ENCODE data around the gene CMTM6.
"Not testable (repeated sequence)": the region's sequence is repeated elsewhere in the genome, so short reads cannot be mapped to it uniquely, and the experiment has no call there.

CMTM6 gene

DNA sequence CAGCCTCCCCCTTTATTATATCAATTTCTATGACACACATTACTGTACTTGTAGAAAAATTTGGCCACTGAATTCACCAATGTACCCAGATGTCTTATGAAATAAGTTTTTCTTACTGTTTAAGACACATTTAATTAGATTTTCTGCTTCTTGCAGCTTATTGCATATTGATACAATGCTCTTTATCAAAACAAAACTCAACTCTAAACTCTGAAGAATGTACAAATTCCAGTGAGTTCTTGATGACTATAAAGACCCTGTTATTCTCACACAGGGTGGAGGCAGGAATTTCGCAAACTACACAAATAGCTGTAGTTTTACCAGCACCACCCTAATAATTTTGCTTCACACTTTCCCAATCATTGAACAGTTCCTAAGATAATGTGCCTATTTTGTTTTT, 22.0 kb downstream of the CMTM6 start:
- TF ChIP-seq, protein P1, sequence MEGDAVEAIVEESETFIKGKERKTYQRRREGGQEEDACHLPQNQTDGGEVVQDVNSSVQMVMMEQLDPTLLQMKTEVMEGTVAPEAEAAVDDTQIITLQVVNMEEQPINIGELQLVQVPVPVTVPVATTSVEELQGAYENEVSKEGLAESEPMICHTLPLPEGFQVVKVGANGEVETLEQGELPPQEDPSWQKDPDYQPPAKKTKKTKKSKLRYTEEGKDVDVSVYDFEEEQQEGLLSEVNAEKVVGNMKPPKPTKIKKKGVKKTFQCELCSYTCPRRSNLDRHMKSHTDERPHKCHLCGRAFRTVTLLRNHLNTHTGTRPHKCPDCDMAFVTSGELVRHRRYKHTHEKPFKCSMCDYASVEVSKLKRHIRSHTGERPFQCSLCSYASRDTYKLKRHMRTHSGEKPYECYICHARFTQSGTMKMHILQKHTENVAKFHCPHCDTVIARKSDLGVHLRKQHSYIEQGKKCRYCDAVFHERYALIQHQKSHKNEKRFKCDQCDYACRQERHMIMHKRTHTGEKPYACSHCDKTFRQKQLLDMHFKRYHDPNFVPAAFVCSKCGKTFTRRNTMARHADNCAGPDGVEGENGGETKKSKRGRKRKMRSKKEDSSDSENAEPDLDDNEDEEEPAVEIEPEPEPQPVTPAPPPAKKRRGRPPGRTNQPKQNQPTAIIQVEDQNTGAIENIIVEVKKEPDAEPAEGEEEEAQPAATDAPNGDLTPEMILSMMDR (IDR thresholded peaks at IDR 0.05; ENCODE audit: unreplicated experiment in 3 of 3): no peak
- Mint-ChIP-seq H3K27me3 (ENCODE audit: low read depth) (no peaks in the 10 kb centered on the region), H3K27ac (no peak overlapping the region), H3K4me3 (no peak overlapping the region), H3K9me3 (no peaks in the 10 kb centered on the region), H3K36me3 (ENCODE audit: low read depth) (peaks cover 66% of the 10 kb centered on the region), H3K4me1 (no peaks in the 10 kb centered on the region)

DNA sequence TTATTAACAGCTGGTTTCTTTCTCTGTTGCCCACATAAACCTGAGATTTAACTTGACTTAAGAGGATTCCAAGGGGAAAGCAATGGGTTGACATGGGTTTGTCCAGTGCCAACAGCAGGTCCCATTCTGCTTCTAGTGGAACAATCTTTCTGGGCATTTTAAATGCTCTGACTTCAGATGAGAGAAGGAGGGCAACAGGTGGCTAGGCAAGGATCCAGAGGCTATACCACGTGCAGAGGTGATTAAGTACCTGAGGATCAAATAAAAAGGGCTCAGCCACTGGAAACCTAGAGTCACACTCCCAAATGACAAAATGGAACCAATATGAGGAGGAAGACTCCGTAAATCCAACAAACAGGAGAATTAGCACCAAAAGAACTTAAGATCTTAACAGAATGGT, 28.5 kb downstream of the CMTM6 start:
- Mint-ChIP-seq H3K36me3 (ENCODE audit: low read depth) (peaks cover 60% of the 10 kb centered on the region), H3K4me1 (peaks cover 7% of the 10 kb centered on the region), H3K4me3 (no peak overlapping the region), H3K27me3 (ENCODE audit: low read depth) (no peaks in the 10 kb centered on the region), H3K9me3 (no peaks in the 10 kb centered on the region), H3K27ac (no peak overlapping the region)
- TF ChIP-seq, protein P1 (IDR thresholded peaks at IDR 0.05; ENCODE audit: unreplicated experiment in 3 of 3): no peak

DNA sequence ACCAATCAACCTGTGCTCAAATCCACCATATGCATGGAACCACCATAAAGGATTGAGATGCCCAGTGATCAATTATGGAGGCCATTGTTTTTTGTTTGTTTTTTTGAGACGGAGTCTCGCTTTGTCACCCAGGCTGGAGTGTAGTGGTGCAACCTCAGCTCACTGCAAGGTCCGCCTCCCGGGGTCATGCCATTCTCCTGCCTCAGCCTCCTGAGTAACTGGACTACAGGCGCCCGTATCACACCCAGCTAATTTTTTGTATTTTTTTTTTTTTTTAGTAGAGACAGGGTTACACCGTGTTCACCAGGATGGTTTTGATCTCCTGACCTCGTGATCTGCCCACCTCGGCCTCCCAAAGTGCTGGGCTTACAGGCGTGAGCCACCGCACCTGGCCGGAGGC, 30.5 kb downstream of the CMTM6 start:
- not testable (repeated sequence) for H3K27me3 Mint-ChIP-seq (ENCODE audit: low read depth); H3K4me3 Mint-ChIP-seq; H3K27ac Mint-ChIP-seq; H3K9me3 Mint-ChIP-seq
- H3K36me3 Mint-ChIP-seq (ENCODE audit: low read depth): peaks cover 47% of the 10 kb centered on the region
- peaks cover 10% of the 10 kb centered on the region for H3K4me1 Mint-ChIP-seq

DNA sequence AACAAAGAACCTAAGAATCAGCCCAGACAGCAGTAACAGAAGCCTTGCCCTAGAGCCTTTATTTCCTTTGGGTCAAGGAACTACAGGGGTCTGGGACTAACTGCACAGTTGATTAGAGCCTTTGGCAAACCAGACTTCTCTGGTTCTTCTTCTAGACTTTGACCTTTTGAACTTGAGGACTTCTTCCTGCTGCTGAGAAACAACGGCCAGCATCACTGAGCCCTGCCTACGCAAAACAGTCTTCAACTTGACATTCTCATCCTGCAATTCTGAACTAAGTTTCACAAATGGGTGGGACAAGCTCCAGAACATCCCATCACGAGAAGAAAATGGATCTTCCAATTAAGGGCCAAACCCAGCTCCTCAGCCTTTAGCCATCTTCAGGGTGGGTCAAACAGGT, 31.4 kb downstream of the CMTM6 start:
- peaks cover 40% of the 10 kb centered on the region for H3K36me3 Mint-ChIP-seq (ENCODE audit: low read depth)
- no peak overlapping the region for H3K4me3 Mint-ChIP-seq
- no peak overlapping the region for H3K27ac Mint-ChIP-seq
- H3K9me3 Mint-ChIP-seq: no peaks in the 10 kb centered on the region
- H3K4me1 Mint-ChIP-seq: peaks cover 10% of the 10 kb centered on the region
- TF ChIP-seq, protein P1 (IDR thresholded peaks at IDR 0.05; ENCODE audit: unreplicated experiment in 3 of 3): no peak
- no peaks in the 10 kb centered on the region for H3K27me3 Mint-ChIP-seq (ENCODE audit: low read depth)

DNA sequence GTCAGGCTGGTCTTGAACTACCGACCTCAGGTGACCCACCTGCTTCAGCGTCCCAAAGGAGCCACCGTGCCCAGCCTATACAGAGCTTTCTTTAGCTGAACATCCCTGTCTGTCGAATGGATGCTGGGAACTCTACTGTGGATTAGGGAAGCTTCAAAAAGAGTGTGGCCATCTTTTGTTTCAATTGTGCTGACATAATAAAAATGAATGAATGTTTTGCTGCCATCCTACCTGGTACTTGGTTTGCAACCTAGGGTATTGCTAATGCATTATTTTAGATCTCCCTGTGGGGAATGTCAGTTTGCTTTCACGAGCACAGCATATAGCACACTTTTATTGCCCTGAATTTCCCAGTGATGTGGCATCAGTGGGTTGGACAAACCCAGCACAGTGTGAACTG, 32.3 kb downstream of the CMTM6 start:
- Mint-ChIP-seq H3K4me3 (no peak overlapping the region), H3K36me3 (ENCODE audit: low read depth) (peaks cover 42% of the 10 kb centered on the region), H3K27ac (no peak overlapping the region), H3K27me3 (ENCODE audit: low read depth) (no peaks in the 10 kb centered on the region), H3K9me3 (no peaks in the 10 kb centered on the region), H3K4me1 (peaks cover 10% of the 10 kb centered on the region)
- TF ChIP-seq, protein P1 (IDR thresholded peaks at IDR 0.05; ENCODE audit: unreplicated experiment in 3 of 3): no peak

DNA sequence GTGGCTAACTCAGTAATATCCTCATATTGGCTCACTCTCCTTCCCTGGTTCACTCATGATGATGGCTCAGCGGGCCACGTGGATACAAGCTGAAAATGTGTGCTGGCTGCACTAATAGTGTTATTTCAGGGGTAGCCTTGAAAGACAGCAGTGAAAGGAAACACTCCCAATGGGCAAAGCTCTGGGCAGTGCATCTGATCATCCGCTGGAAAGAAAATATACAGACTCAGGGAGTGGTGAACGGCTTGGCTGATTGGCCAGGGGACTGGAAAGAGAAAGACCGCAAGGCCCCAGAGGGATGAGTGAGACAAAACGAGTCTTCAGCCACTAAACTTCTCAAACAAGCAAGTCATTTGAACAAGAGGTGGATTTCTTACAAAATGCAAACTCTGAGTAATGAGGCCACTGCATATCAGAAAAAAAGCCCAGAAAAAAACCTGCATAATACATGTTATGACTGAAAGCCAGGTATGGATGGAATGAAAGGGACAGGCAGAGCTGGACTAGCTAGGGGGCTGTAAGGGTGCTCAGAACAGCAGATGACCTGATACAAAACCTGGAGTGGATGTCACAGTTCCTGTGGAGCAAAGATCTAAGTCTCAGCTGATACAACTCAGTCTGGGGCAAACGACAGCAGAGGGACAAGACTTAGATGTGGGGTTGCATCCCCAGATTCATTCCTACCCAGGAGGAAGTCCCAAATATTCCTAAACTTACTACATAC, 33.3 kb downstream of the CMTM6 start:
- TF ChIP-seq, protein P1 (IDR thresholded peaks at IDR 0.05; ENCODE audit: unreplicated experiment in 3 of 3): no peak

More for the DNA sequence above, 33.3 kb downstream of the CMTM6 start:
- H3K36me3 Mint-ChIP-seq (ENCODE audit: low read depth): peaks cover 35% of the 10 kb centered on the region
- H3K4me1 Mint-ChIP-seq: peaks cover 10% of the 10 kb centered on the region
- H3K27ac Mint-ChIP-seq: no peak overlapping the region
- no peaks in the 10 kb centered on the region for H3K9me3 Mint-ChIP-seq
- no peaks in the 10 kb centered on the region for H3K27me3 Mint-ChIP-seq (ENCODE audit: low read depth)
- no peak overlapping the region for H3K4me3 Mint-ChIP-seq

All from nephron (organoid).